Astrocyte (in vitro differentiated cells and primary cell): ENCODE measurements around the gene RNF6. TPM values are rescaled to one million over a fixed set of nuclear protein-coding genes. Genes with fewer than 3 reads are reported as not detected.

Experiments used
- DNase-seq: peaks from one replicate; pipeline ENCODE4 v3.0.0-alpha.2; 2010; ENCODE audit warnings: low read depth
- FAIRE-seq: peaks from 2 replicates; lab custom pipeline; 2011; peaks lifted over from hg19 to GRCh38; lab: Jason Lieb, UNC
- H2AFZ ChIP-seq: 2 replicates; pipeline ENCODE4 v1.6.0; 2012; ENCODE audit warnings: low read depth, low read length, inconsistent platforms
- H3K27ac ChIP-seq: 2 replicates; pipeline ENCODE4 v1.5.1; 2011; ENCODE audit warnings: low read depth, low read length, inconsistent platforms
- H3K27me3 ChIP-seq: 2 replicates; pipeline ENCODE4 v1.6.0; 2011; ENCODE audit warnings: low read length, inconsistent platforms; ENCODE audit not compliant: insufficient read depth
- H3K36me3 ChIP-seq: 2 replicates; pipeline ENCODE4 v1.5.1; 2011; ENCODE audit warnings: low read length, inconsistent platforms; ENCODE audit not compliant: insufficient read depth
- H3K4me1 ChIP-seq: 2 replicates; pipeline ENCODE4 v1.5.1; 2011; ENCODE audit warnings: low read length, inconsistent platforms; ENCODE audit not compliant: insufficient read depth
- H3K4me2 ChIP-seq: 2 replicates; pipeline ENCODE4 v1.6.0; 2012; ENCODE audit warnings: low read length, inconsistent platforms
- H3K4me3 ChIP-seq: 2 replicates; pipeline ENCODE4 v1.5.1; 2011; ENCODE audit warnings: low read depth, mild to moderate bottlenecking, low read length, inconsistent platforms; ENCODE audit not compliant: insufficient read depth
- H3K79me2 ChIP-seq: 2 replicates; pipeline ENCODE4 v1.6.0; 2012; ENCODE audit warnings: mild to moderate bottlenecking, low read length, inconsistent platforms; ENCODE audit not compliant: insufficient read depth
- H3K9ac ChIP-seq: 2 replicates; pipeline ENCODE4 v1.6.0; 2012; ENCODE audit warnings: mild to moderate bottlenecking, low read length, inconsistent platforms
- H3K9me3 ChIP-seq: 2 replicates; pipeline ENCODE4 v1.5.1; 2012; ENCODE audit warnings: low read depth, mild to moderate bottlenecking, low read length, inconsistent platforms; ENCODE audit not compliant: insufficient read depth
- H4K20me1 ChIP-seq: 2 replicates; pipeline ENCODE4 v1.6.0; 2012; ENCODE audit warnings: low read length, inconsistent platforms; ENCODE audit not compliant: insufficient read depth
- H3K27ac Mint-ChIP-seq: one replicate; pipeline ENCODE4 v1.8.0; 2021; ENCODE audit warnings: mild to moderate bottlenecking, mixed read lengths; ENCODE audit not compliant: unreplicated experiment
- H3K27me3 Mint-ChIP-seq: one replicate; pipeline ENCODE4 v1.8.0; 2021; ENCODE audit warnings: low read depth, mixed read lengths; ENCODE audit not compliant: unreplicated experiment
- H3K36me3 Mint-ChIP-seq: one replicate; pipeline ENCODE4 v1.8.0; 2021; ENCODE audit warnings: low read depth, mixed read lengths; ENCODE audit not compliant: unreplicated experiment
- H3K4me1 Mint-ChIP-seq: one replicate; pipeline ENCODE4 v1.8.0; 2021; ENCODE audit warnings: low read depth, mixed read lengths; ENCODE audit not compliant: unreplicated experiment
- H3K4me3 Mint-ChIP-seq: one replicate; pipeline ENCODE4 v1.8.0; 2021; ENCODE audit warnings: mild to moderate bottlenecking, moderate library complexity, mixed read lengths; ENCODE audit not compliant: unreplicated experiment
- H3K9me3 Mint-ChIP-seq: one replicate; pipeline ENCODE4 v1.8.0; 2021; ENCODE audit warnings: mild to moderate bottlenecking, mixed read lengths; ENCODE audit not compliant: unreplicated experiment
- CTCF ChIP-seq: IDR thresholded peaks from 2 replicates; pipeline ENCODE4 v1.5.1; 2011; ENCODE audit warnings: low read depth, mild to moderate bottlenecking, inconsistent platforms, low read length, moderate library complexity; ENCODE audit not compliant: insufficient read depth
- EZH2 ChIP-seq: IDR thresholded peaks from 2 replicates; pipeline ENCODE4 v1.6.1; 2012; ENCODE audit warnings: mild to moderate bottlenecking, low read length, inconsistent platforms; ENCODE audit not compliant: insufficient read depth
- total RNA-seq: library from RNA; stranded (reverse); gene quantifications from 2 replicates; pipeline ENCODE4 v1.2.1, GENCODE V29; 2021

Gene RNF6
- total RNA-seq, 1 donor from 2014 or later = 51.7 TPM

DNA sequence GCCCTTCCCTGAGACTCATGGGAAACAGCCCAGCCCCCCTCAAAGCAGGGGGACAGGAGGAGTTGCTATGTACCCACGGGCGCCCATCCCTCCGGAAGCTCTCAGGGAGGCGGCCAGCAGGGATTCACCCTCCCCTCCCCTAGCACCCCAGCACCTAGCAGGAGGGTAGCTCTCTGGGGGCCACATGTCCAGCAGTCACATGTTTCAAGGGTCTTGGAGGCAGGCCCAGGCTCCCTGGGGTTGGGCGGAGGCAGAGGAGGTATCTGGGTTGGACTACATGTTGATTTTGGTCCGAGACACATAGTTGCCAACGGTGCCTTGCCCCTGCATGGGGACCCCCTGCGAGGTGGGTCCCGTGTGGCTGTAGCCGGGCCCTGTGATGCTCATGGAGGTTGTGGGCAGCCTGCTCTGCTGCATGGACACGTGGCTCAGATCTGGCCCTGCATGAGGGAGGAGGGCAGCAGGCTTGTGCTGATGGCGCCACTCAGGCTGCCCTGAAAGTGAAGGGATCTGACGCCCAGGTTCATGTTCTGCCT lies 7.0 kb upstream of the RNF6 start:
- no peak overlapping the region for H3K9ac ChIP-seq
- Mint-ChIP-seq H3K27ac (no peak overlapping the region), H3K9me3 (no peaks in the 10 kb centered on the region), H3K27me3 (peaks cover 5% of the 10 kb centered on the region), H3K4me1 (no peaks in the 10 kb centered on the region), H3K36me3 (peaks cover 2% of the 10 kb centered on the region), H3K4me3 (no peak overlapping the region)
- no peak overlapping the region for H3K4me2 ChIP-seq
- H4K20me1 ChIP-seq = no peaks in the 10 kb centered on the region
- FAIRE-seq (no peak), DNase-seq (no peak)
- H3K27ac ChIP-seq = no peak overlapping the region
- H3K79me2 ChIP-seq = no peaks in the 10 kb centered on the region
- H2AFZ ChIP-seq = no peak overlapping the region
- H3K36me3 ChIP-seq = no peaks in the 10 kb centered on the region
- H3K27me3 ChIP-seq = peaks cover 2% of the 10 kb centered on the region
- no peak for TF ChIP-seq CTCF
- no peak for TF ChIP-seq EZH2
- H3K4me1 ChIP-seq = no peaks in the 10 kb centered on the region
- no peak overlapping the region for H3K4me3 ChIP-seq
- H3K9me3 ChIP-seq = no peaks in the 10 kb centered on the region

DNA sequence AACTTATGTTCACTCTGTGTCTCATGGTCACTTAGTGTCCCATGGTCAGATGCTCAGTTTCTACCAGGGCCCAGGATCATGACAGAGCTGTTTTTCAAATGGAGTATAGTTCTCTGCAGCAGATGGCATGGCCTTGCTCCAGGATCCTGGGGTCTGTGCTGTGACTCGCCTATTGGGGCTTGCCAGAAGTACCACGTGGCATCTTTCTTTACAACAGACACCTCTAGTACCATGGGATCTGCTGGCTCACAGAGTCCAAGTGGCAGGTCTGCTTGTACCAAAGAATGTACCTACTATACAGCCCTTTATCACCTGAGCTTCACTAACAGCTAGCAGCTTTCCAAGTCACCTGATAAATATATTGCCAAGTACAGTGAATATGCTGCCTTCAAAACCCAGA lies 6.0 kb upstream of the RNF6 start:
- no peak overlapping the region for H3K4me3 ChIP-seq
- no peak overlapping the region for H3K4me2 ChIP-seq
- H3K4me1 ChIP-seq = no peaks in the 10 kb centered on the region
- Mint-ChIP-seq H3K36me3 (peaks cover 2% of the 10 kb centered on the region), H3K27ac (no peak overlapping the region), H3K27me3 (peaks cover 5% of the 10 kb centered on the region), H3K4me3 (no peak overlapping the region), H3K9me3 (no peaks in the 10 kb centered on the region), H3K4me1 (peaks cover 3% of the 10 kb centered on the region)
- H3K36me3 ChIP-seq = no peaks in the 10 kb centered on the region
- H3K79me2 ChIP-seq = no peaks in the 10 kb centered on the region
- DNase-seq (no peak), FAIRE-seq (no peak)
- no peak overlapping the region for H3K9ac ChIP-seq
- no peak overlapping the region for H2AFZ ChIP-seq
- no peaks in the 10 kb centered on the region for H4K20me1 ChIP-seq
- no peak overlapping the region for H3K27ac ChIP-seq
- TF ChIP-seq CTCF (no peak), EZH2 (no peak)
- H3K27me3 ChIP-seq = peaks cover 2% of the 10 kb centered on the region
- no peaks in the 10 kb centered on the region for H3K9me3 ChIP-seq

GRCh38 chr13:26227166-26227971 lies 5.3 kb upstream of the RNF6 start:
- Mint-ChIP-seq H3K9me3 (no peaks in the 10 kb centered on the region), H3K4me1 (peaks cover 8% of the 10 kb centered on the region), H3K27me3 (peaks cover 5% of the 10 kb centered on the region), H3K36me3 (peaks cover 2% of the 10 kb centered on the region), H3K27ac (no peak overlapping the region), H3K4me3 (no peak overlapping the region)
- no peak for FAIRE-seq
- Histone ChIP-seq H3K79me2 (no peaks in the 10 kb centered on the region), H3K27ac (no peak overlapping the region), H3K4me3 (no peak overlapping the region), H3K4me1 (no peaks in the 10 kb centered on the region), H2AFZ (no peak overlapping the region), H3K9ac (no peak overlapping the region), H4K20me1 (no peaks in the 10 kb centered on the region), H3K9me3 (no peaks in the 10 kb centered on the region), H3K4me2 (no peak overlapping the region), H3K27me3 (peaks cover 2% of the 10 kb centered on the region), H3K36me3 (no peaks in the 10 kb centered on the region)
- no peak for DNase-seq
- TF ChIP-seq CTCF (no peak), EZH2 (no peak)
